ENCODE results near the gene RPH3AL.

- no peak for TF ChIP-seq CTCF (IDR thresholded peaks at IDR 0.05)
- TF ChIP-seq POLR2A (IDR thresholded peaks at IDR 0.05): no peak
Measured at GRCh38 chr17:280901-281300, 71.7 kb downstream of the RPH3AL start.

Data from tibial nerve (tissue), 3 donors.